OCI-LY1 (cell line): ENCODE data around the gene RFX1.

Experiments used
- H2AFZ ChIP-seq: fragments of 200-600 bp; sonication (generic), shearing (Covaris generic); 2 replicates; pipeline ENCODE4 v1.6.0; 2014; ENCODE audit warnings: antibody characterized with exemption, mild to moderate bottlenecking, low read length
- H3F3A ChIP-seq: fragments of 200-600 bp; sonication (generic), shearing (Covaris generic); 2 replicates; pipeline ENCODE4 v1.6.0; 2014; ENCODE audit warnings: mild to moderate bottlenecking, antibody characterized with exemption, low read length, moderate library complexity; ENCODE audit not compliant: insufficient read depth
- H3K27ac ChIP-seq: fragments of 200-600 bp; sonication (generic); 2 replicates; pipeline ENCODE4 v1.5.1; 2014; ENCODE audit warnings: low read length, mixed run types, mild to moderate bottlenecking, low read depth; ENCODE audit not compliant: poor library complexity, severe bottlenecking
- H3K27me3 ChIP-seq: fragments of 200-600 bp; sonication (generic); 2 replicates; pipeline ENCODE4 v1.6.0; 2014; ENCODE audit warnings: antibody characterized with exemption, mild to moderate bottlenecking, low read length, moderate library complexity; ENCODE audit not compliant: insufficient read depth
- H3K36me3 ChIP-seq: fragments of 200-600 bp; sonication (generic); 2 replicates; pipeline ENCODE4 v1.6.1; 2014; ENCODE audit warnings: mild to moderate bottlenecking, antibody characterized with exemption, low read length, moderate library complexity, mixed read lengths; ENCODE audit not compliant: insufficient read depth
- H3K4me1 ChIP-seq: fragments of 200-600 bp; sonication (generic); 2 replicates; pipeline ENCODE4 v1.5.1; 2014; ENCODE audit warnings: mild to moderate bottlenecking, low read length, moderate library complexity; ENCODE audit not compliant: insufficient read depth, severe bottlenecking
- H3K4me2 ChIP-seq: fragments of 200-600 bp; sonication (generic), shearing (Covaris generic); 2 replicates; pipeline ENCODE4 v1.6.1; 2014; ENCODE audit warnings: low read length
- H3K4me3 ChIP-seq: fragments of 200-600 bp; sonication (generic); 2 replicates; pipeline ENCODE4 v1.5.1; 2014; ENCODE audit warnings: low read length, low read depth, mild to moderate bottlenecking, mixed read lengths; ENCODE audit not compliant: poor library complexity, severe bottlenecking
- H3K79me2 ChIP-seq: fragments of 200-600 bp; shearing (Covaris generic); 2 replicates; pipeline ENCODE4 v1.6.1; 2016; ENCODE audit warnings: mixed run types, low read length, mixed read lengths; ENCODE audit not compliant: insufficient read depth
- H3K9ac ChIP-seq: fragments of 200-600 bp; sonication (generic), shearing (Covaris generic); 2 replicates; pipeline ENCODE4 v1.6.1; 2014; ENCODE audit warnings: mild to moderate bottlenecking, low read length, mixed read lengths
- H3K9me2 ChIP-seq: fragments of 200-600 bp; sonication (generic), shearing (Covaris generic); 2 replicates; pipeline ENCODE4 v1.6.1; 2014; ENCODE audit warnings: low read depth, mild to moderate bottlenecking, low read length, mixed read lengths
- H3K9me3 ChIP-seq: fragments of 200-600 bp; shearing (Covaris generic); 2 replicates; pipeline ENCODE4 v1.6.1; 2014; ENCODE audit warnings: low read length, mixed read lengths
- H4K20me1 ChIP-seq: fragments of 200-600 bp; sonication (generic), shearing (Covaris generic); 2 replicates; pipeline ENCODE4 v1.6.0; 2016; ENCODE audit warnings: mild to moderate bottlenecking, low read length; ENCODE audit not compliant: insufficient read depth
- CTCF ChIP-seq: fragments of 200-600 bp; sonication (generic), shearing (Covaris generic); IDR thresholded peaks from 2 replicates; pipeline ENCODE4 v1.5.1; 2017; ENCODE audit warnings: mild to moderate bottlenecking, antibody characterized with exemption, low read length, moderate library complexity, mixed read lengths
- EZH2 ChIP-seq: fragments of 200-600 bp; sonication (generic), shearing (Covaris generic); IDR thresholded peaks from 2 replicates; pipeline ENCODE4 v1.8.0; 2017; ENCODE audit warnings: borderline replicate concordance, mixed run types, mild to moderate bottlenecking, antibody characterized with exemption, low read length, moderate library complexity, mixed read lengths

Gene RFX1

GRCh38 chr19:13920940-13921747 lies 85.0 kb downstream of the RFX1 start:
- Histone ChIP-seq H3K4me2 (no peak overlapping the region), H3F3A (no peaks in the 10 kb centered on the region), H4K20me1 (no peaks in the 10 kb centered on the region), H3K36me3 (peaks cover 74% of the 10 kb centered on the region), H3K9me3 (0 out of 2 replicates have a peak, but pooled peaks cover 2% of the 10 kb centered on the region), H2AFZ (no peak overlapping the region), H3K4me1 (no peaks in the 10 kb centered on the region), H3K9me2 (no peaks in the 10 kb centered on the region), H3K9ac (no peak overlapping the region), H3K4me3 (no peak overlapping the region), H3K27ac (no peak overlapping the region), H3K79me2 (no peaks in the 10 kb centered on the region), H3K27me3 (no peaks in the 10 kb centered on the region)
- TF ChIP-seq EZH2 (no peak), CTCF (no peak)

GRCh38 chr19:13920524-13920923 lies 85.6 kb downstream of the RFX1 start:
- H3K27me3 ChIP-seq, result no peaks in the 10 kb centered on the region
- no peaks in the 10 kb centered on the region for H3K79me2 ChIP-seq
- TF ChIP-seq EZH2 (no peak), CTCF (no peak)
- no peak overlapping the region for H3K4me2 ChIP-seq
- no peaks in the 10 kb centered on the region for H4K20me1 ChIP-seq
- H3K4me3 ChIP-seq, result no peak overlapping the region
- H2AFZ ChIP-seq, result no peak overlapping the region
- H3K4me1 ChIP-seq, result no peaks in the 10 kb centered on the region
- H3K36me3 ChIP-seq, result peaks cover 78% of the 10 kb centered on the region
- no peak overlapping the region for H3K27ac ChIP-seq
- no peaks in the 10 kb centered on the region for H3F3A ChIP-seq
- H3K9ac ChIP-seq, result no peak overlapping the region
- H3K9me3 ChIP-seq, result 0 out of 2 replicates have a peak, but pooled peaks cover 2% of the 10 kb centered on the region
- no peaks in the 10 kb centered on the region for H3K9me2 ChIP-seq

GRCh38 chr19:13918726-13919411 lies 87.3 kb downstream of the RFX1 start:
- H3F3A ChIP-seq, result no peaks in the 10 kb centered on the region
- 0 out of 2 replicates have a peak, but pooled peaks cover 2% of the 10 kb centered on the region for H3K9me3 ChIP-seq
- no peaks in the 10 kb centered on the region for H3K79me2 ChIP-seq
- peaks cover 83% of the 10 kb centered on the region for H3K36me3 ChIP-seq
- H3K9me2 ChIP-seq, result no peaks in the 10 kb centered on the region
- no peak overlapping the region for H3K9ac ChIP-seq
- H3K4me2 ChIP-seq, result no peak overlapping the region
- H3K4me3 ChIP-seq, result no peak overlapping the region
- no peaks in the 10 kb centered on the region for H3K4me1 ChIP-seq
- no peak overlapping the region for H3K27ac ChIP-seq
- H3K27me3 ChIP-seq, result no peaks in the 10 kb centered on the region
- no peak overlapping the region for H2AFZ ChIP-seq
- TF ChIP-seq CTCF (no peak), EZH2 (no peak)
- H4K20me1 ChIP-seq, result no peaks in the 10 kb centered on the region
